ENCODE results near the gene DDX42.
A peak's percentile ranks its signal among the peaks of the same experiment; 100 is the strongest.
"Not testable (repeated sequence)": the region's sequence is repeated elsewhere in the genome, so short reads cannot be mapped to it uniquely, and the experiment has no call there.

DDX42 gene

DNA sequence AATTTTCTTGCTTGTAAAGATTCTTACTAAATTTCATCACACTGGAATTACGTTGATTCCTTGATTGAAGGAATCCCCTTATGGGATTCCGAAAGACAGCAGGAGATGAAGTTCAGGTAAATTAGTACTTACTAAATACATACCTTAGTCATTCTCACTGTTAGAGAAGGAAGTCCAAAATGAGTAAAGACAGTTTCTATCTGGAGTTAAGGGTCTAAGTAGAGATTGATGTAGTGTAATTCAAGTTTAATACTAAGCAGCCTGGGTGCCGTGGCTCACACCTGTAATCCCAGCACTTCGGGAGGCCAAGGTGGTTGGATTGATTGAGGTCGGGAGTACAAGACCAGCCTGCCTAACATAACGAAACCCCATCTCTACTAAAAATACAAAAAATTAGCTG lies 9.6 kb downstream of the DDX42 start:
- DNase-seq = peak; percentile 22

GRCh38 chr17:63785556-63785955 lies 11.6 kb downstream of the DDX42 start:
- no peak for DNase-seq

- DNase-seq = no peak
Measured at GRCh38 chr17:63786117-63786516, 12.1 kb downstream of the DDX42 start.

GRCh38 chr17:63786971-63787711 lies 13.2 kb downstream of the DDX42 start:
- no peak for DNase-seq

DNA sequence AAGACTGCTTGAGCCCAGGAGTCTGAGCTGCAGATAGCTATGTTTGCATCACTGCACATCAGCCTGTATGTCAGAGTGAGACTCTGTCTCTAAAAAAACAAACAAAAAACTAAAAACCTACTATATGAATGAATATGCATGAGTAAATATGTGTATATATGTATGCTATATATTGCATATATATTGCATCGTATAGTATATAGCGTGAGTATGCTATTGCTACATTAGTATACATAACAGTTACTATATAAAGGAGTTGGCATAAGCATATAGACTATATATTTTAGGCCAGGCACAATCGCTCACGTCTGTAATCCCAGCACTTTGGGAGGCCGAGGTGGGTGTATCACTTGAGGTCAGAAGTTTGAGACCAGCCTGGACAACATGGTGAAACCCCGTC lies 16.1 kb downstream of the DDX42 start:
- DNase-seq = no peak

- no peak for DNase-seq
Measured at GRCh38 chr17:63792055-63792729, 18.2 kb downstream of the DDX42 start.

GRCh38 chr17:63796375-63796774 lies 22.4 kb downstream of the DDX42 start:
- not testable (repeated sequence) for DNase-seq

GRCh38 chr17:63798572-63799106 lies 24.7 kb downstream of the DDX42 start:
- no peak for DNase-seq

GRCh38 chr17:63800783-63801182 lies 26.8 kb downstream of the DDX42 start:
- DNase-seq = no peak

- DNase-seq = no peak
Measured at GRCh38 chr17:63804328-63804727, 30.4 kb downstream of the DDX42 start.

DNA sequence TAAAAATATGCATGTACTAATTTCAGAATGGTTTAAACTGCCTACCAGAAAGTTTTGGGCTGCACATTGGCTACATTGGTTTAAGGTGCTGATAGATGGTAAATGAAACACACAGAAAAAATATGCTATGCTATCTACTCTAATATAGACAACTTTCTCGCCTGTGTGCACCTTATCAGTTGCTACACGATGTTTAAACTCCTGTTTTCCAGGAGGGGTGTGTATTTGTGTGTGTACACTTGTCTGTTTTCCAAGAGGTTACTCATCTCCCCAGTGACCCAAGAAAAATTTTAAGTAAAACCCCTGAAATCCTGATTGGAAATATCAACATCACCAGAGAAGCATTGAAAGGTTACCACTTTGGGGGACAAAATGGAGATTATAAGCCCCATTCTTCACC lies 31.6 kb downstream of the DDX42 start:
- DNase-seq = no peak

DNA sequence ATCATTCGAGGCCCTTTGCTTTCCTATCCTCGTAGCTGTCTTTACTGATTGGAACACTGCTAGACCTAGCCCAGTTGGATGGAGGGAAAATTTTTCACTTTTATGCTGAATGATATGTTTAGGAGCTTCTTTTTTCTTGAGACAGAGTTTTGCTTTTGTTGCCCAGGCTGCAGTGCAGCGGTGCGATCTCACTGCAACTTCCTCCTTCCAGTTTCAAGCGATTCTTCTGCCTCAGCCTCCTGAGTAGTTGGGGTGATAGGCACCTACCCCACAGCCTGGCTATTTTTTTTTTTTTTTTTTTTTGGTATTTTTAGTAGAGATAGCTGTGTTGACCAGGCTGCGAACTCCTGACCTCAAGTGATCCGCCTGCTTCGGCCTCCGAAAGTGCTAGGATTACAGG lies 36.0 kb downstream of the DDX42 start:
- DNase-seq = no peak

- no peak for DNase-seq
Measured at GRCh38 chr17:63816123-63816522, 42.2 kb downstream of the DDX42 start.

DNA sequence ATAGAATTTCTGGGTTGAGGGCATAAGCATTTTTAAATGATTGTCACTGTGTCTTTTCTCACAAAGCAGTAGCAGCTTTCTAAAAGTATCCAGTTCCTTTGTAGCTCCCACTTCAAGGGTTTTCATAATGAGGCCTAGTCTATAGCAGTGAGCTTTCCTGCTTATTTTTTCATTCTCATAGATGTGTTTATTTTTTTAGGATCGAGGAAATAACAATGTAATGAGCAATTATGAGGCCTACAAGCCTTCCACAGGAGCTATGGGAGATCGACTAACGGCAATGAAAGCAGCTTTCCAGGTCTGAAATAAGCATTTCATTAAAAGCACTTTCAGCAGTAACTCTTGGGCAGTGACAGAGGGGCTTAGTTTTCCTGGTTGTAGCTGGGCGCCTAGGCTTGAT lies 42.7 kb downstream of the DDX42 start:
- DNase-seq = no peak

GRCh38 chr17:63817736-63818385 lies 43.9 kb downstream of the DDX42 start:
- no peak for DNase-seq

- no peak for DNase-seq
Measured at GRCh38 chr17:63819131-63819530, 45.2 kb downstream of the DDX42 start.

DNA sequence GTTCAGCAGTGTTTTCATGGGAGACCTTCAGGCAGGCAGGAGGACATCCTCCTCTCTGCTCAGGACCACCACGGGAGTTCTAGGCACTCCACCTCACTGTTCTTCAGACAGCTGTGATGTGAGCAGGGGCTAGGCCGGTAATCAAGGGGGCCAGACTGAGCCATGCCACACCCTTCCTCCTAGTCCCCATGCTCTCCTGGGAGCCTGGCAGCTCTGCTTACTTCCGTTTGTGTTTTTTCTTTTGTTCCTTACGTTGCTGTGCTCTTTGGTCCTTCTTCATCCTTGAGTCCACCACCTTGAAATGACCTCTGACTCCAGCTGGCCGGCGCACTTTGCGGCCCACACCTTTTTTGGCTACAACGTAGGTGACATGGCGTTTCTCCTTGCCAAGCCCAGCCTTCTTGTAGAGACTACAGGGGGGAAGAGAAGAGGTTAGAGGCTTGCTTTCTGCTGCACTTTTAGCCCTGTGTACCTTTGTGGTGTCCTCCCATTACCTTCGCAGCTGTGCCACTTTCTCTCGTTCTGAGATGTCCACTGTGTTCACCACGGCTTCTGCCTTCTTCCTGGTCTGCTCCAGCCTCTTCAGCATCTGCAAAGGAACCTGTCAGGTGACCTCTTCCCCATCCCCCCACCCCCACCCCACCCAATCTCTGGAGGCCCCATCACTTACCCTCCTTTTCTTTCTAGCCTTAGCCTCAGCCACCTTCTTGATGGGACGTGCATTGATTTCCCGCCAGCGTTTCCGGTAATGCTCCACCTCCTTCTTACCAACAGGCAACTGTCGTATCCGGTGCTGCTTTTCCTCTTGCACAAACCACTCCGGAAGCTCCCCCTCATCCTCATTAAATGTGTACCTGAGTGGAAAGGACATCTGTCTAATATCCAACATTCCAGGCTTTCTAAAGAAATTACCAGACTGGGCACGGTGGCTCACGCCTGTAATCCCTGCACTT lies 45.9 kb downstream of the DDX42 start:
- no peak for DNase-seq

DNA sequence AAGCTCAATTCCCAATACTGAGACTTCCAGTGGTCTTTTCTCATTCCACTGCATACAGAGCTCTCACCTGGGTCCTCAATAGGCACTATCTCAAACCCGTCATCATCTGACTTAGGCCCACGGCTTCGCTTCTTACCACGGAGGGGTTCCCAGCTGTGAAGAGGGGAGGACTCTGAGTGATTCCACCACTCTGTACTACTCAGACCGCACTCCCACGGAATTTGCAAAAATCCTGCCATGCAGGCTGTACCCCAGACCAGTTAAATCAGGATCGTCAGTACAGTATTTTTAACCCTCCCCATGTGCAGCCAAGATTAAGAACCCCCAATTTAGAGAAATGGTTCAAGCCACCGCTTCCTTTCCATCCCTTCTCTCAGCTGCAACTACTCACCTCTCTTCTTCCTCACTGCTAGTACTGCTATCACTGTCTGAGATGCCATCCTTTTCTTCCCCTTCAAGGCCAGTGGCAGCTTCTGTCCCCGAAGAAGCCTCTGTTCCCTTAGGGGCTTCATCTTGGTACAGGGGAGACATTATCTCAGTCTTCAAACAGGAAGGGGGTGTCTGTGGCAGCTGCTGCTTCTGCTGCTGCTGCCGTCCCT lies 47.1 kb downstream of the DDX42 start:
- no peak for DNase-seq

- DNase-seq = no peak
Measured at GRCh38 chr17:63821804-63822203, 47.8 kb downstream of the DDX42 start.

- no peak for DNase-seq
Measured at GRCh38 chr17:63822537-63822936, 48.6 kb downstream of the DDX42 start.

GRCh38 chr17:63823659-63824331 lies 49.8 kb downstream of the DDX42 start:
- no peak for DNase-seq

GRCh38 chr17:63824362-63824761 lies 50.4 kb downstream of the DDX42 start:
- DNase-seq = no peak
